PC-9 (cell line): Measurements from ENCODE around the gene SMOC2. TPM values are rescaled to one million over a fixed set of nuclear protein-coding genes. Genes with fewer than 3 reads are reported as not detected.

ENCODE experiments used
- BruUV-seq: library from RNA; stranded (reverse); fragments of 400-500 nt; replicated peaks from 2 replicates; lab custom pipeline; 2021; lab: Mats Ljungman, UMichigan
- CTCF ChIA-PET: fragments of 300-600 bp; sonication (Branson Sonifier 250); formaldehyde crosslinking; loops from one replicate; lab custom pipeline; 2022; ENCODE audit warnings: antibody characterized with exemption; lab: Charles Lee
- POLR2A ChIA-PET: fragments of 300-600 bp; sonication (Branson Sonifier 250); formaldehyde crosslinking; loops from one replicate; lab custom pipeline; 2022; ENCODE audit warnings: antibody characterized with exemption; ENCODE audit not compliant: unreplicated experiment; lab: Charles Lee
- DNase-seq, 2 experiments: peaks; one replicate each; pipeline versions ENCODE4 v3.0.0 to v3.0.0-alpha.2; 2015 to 2022; ENCODE audit warnings: mixed read lengths in 1 of 2
- H2AFZ ChIP-seq: fragments of 200-600 bp; sonication (generic); 2 replicates; pipeline ENCODE4 v1.8.1; 2017; ENCODE audit warnings: antibody characterized with exemption
- H3F3A ChIP-seq: fragments of 200-600 bp; sonication (generic); 2 replicates; pipeline ENCODE4 v1.8.1; 2017; ENCODE audit warnings: antibody characterized with exemption, mild to moderate bottlenecking, low read depth; ENCODE audit not compliant: insufficient read depth
- H3K27ac ChIP-seq: fragments of 200-600 bp; sonication (generic); 2 replicates; pipeline ENCODE4 v1.6.1; 2016; ENCODE audit warnings: mixed run types
- H3K27me3 ChIP-seq: fragments of 200-600 bp; sonication (generic); 2 replicates; pipeline ENCODE4 v1.6.1; 2016; ENCODE audit warnings: low read depth, mixed run types; ENCODE audit not compliant: insufficient read depth
- H3K36me3 ChIP-seq: fragments of 200-600 bp; sonication (generic); 2 replicates; pipeline ENCODE4 v1.6.1; 2016; ENCODE audit warnings: low read depth, mixed run types
- H3K4me1 ChIP-seq: fragments of 200-600 bp; sonication (generic); replicated peaks from 2 replicates; pipeline ENCODE4 v1.6.1; 2016; ENCODE audit warnings: mixed run types; ENCODE audit not compliant: insufficient read depth
- H3K4me2 ChIP-seq: fragments of 200-600 bp; sonication (generic); 2 replicates; pipeline ENCODE4 v1.6.1; 2017; ENCODE audit warnings: mixed run types
- H3K4me3 ChIP-seq: fragments of 200-600 bp; sonication (generic); 2 replicates; pipeline ENCODE4 v1.6.1; 2016; ENCODE audit warnings: mixed run types
- H3K79me2 ChIP-seq: fragments of 200-600 bp; sonication (generic); 2 replicates; pipeline ENCODE4 v1.6.1; 2017; ENCODE audit warnings: low read depth, mixed run types
- H3K9me2 ChIP-seq: fragments of 200-600 bp; sonication (generic); 2 replicates; pipeline ENCODE4 v1.8.1; 2017; ENCODE audit warnings: mild to moderate bottlenecking; ENCODE audit not compliant: insufficient read depth
- H3K9me3 ChIP-seq: fragments of 200-600 bp; sonication (generic); 2 replicates; pipeline ENCODE4 v1.8.1; 2016; ENCODE audit warnings: low read depth; ENCODE audit not compliant: insufficient read depth
- H4K20me1 ChIP-seq: fragments of 200-600 bp; sonication (generic); 2 replicates; pipeline ENCODE4 v1.8.1; 2017; ENCODE audit not compliant: insufficient read depth
- EZH2 ChIP-seq: fragments of 200-600 bp; sonication (generic); IDR thresholded peaks from 2 replicates; pipeline ENCODE4 v1.8.0; 2017; ENCODE audit warnings: antibody characterized with exemption, low read depth
- intact Hi-C: fragments of 100-400 bp; cut with micrococcal nuclease; formaldehyde crosslinking; loops from one replicate; pipeline ENCODE4 v1.10.0; 2022; ENCODE audit not compliant: unreplicated experiment
- total RNA-seq: library from RNA; stranded (reverse); gene quantifications from 2 replicates; pipeline ENCODE4 v1.2.3, GENCODE V29; 2021
- TF ChIP-seq, protein P1 (sequence below): fragments of 200-600 bp; sonication (generic); conservative IDR thresholded peaks from 2 replicates; pipeline ENCODE4 v1.6.1; 2017; ENCODE audit warnings: mixed run types, antibody characterized with exemption, mild to moderate bottlenecking, moderate library complexity

Gene SMOC2
- total RNA-seq, 1 experiment from 2014 or later = not detected

DNA sequence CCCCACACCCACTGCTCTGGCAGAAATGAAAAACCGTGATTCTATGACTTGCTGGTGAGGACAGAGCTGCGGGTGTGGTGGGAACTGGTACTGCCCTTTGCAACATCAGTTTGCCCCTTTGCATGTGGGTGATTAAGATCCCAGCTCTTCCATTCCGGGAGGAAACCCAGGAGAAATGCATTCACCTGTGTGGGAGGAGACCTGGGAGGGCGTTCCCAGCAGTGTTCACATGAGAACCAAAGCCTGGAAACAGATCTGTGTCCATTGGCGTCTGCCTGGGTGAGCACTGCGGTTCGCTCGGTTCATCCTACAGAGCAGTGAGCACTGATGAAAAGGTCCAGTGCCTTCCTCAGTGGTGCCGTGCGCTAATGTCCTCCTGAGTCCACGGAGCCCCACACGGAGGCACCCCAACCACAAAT, 89.7 kb downstream of the SMOC2 start:
- H3K4me2 ChIP-seq = no peak overlapping the region
- H4K20me1 ChIP-seq = no peaks in the 10 kb centered on the region
- ChIA-PET POLR2A (no interaction called here), CTCF (no interaction called here)
- DNase-seq = no peak
- H3K27me3 ChIP-seq = peaks cover 65% of the 10 kb centered on the region
- H3K9me2 ChIP-seq = no peaks in the 10 kb centered on the region
- H3K9me3 ChIP-seq = no peaks in the 10 kb centered on the region
- H3K4me3 ChIP-seq = no peak overlapping the region
- H3K36me3 ChIP-seq = no peaks in the 10 kb centered on the region
- no peaks in the 10 kb centered on the region for H3K79me2 ChIP-seq
- BruUV-seq = no TSS peak
- H3F3A ChIP-seq = no peaks in the 10 kb centered on the region
- intact Hi-C loops = no loop called here
- no peak overlapping the region for H2AFZ ChIP-seq
- H3K4me1 ChIP-seq = no peaks in the 10 kb centered on the region
- no peak overlapping the region for H3K27ac ChIP-seq
- TF ChIP-seq, protein P1, sequence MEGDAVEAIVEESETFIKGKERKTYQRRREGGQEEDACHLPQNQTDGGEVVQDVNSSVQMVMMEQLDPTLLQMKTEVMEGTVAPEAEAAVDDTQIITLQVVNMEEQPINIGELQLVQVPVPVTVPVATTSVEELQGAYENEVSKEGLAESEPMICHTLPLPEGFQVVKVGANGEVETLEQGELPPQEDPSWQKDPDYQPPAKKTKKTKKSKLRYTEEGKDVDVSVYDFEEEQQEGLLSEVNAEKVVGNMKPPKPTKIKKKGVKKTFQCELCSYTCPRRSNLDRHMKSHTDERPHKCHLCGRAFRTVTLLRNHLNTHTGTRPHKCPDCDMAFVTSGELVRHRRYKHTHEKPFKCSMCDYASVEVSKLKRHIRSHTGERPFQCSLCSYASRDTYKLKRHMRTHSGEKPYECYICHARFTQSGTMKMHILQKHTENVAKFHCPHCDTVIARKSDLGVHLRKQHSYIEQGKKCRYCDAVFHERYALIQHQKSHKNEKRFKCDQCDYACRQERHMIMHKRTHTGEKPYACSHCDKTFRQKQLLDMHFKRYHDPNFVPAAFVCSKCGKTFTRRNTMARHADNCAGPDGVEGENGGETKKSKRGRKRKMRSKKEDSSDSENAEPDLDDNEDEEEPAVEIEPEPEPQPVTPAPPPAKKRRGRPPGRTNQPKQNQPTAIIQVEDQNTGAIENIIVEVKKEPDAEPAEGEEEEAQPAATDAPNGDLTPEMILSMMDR = no peak
- no peak for TF ChIP-seq EZH2

DNA sequence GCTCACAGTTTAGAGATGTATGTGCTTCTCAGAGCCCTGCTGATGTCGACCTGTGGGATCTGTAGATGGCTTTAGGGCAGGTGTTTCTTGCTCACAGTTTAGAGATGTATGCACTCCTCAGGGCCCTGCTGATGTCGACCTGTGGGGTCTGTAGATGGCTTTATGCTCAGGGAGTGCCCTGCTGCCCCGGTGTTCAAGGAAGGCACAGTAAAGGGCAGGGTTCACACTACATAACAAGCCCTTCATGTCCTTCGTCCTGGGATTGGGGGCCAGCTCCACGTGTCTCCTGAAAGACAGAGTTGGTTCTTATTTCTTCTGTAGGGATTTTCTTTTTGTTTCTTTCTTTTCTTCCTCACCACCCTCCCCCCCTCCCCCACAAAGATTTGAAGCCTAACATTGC, 91.1 kb downstream of the SMOC2 start:
- Histone ChIP-seq H3K4me2 (no peak overlapping the region), H3K27ac (no peak overlapping the region), H3F3A (no peaks in the 10 kb centered on the region), H3K4me3 (no peak overlapping the region), H4K20me1 (no peaks in the 10 kb centered on the region), H3K36me3 (no peaks in the 10 kb centered on the region), H3K9me3 (no peaks in the 10 kb centered on the region), H3K4me1 (no peaks in the 10 kb centered on the region), H3K9me2 (no peaks in the 10 kb centered on the region), H3K79me2 (no peaks in the 10 kb centered on the region), H2AFZ (no peak overlapping the region), H3K27me3 (peaks cover 60% of the 10 kb centered on the region)
- POLR2A ChIA-PET = no interaction called here
- no peak for DNase-seq
- CTCF ChIA-PET = no interaction called here
- intact Hi-C loops = no loop called here
- no TSS peak for BruUV-seq
- no peak for TF ChIP-seq EZH2
- TF ChIP-seq, protein P1 = no peak

DNA sequence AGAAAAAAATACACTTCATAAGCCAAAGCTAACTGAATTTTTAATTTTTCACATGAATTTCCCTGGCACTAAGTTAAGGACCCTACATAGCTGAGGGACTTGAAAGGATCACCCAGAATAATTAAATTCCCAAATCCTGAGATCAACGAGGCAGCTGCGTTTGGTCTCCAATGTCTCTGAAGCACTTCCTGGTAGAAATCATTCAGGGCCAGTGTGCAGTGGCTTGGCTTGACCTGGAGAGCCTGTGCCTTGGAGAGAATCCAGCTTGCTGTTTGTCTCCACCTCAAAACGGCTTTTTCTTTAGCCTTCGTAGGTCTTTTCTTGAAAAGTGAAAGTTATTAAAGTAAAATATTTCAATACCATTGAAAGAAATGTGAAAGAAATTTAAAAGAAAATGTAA, 92.4 kb downstream of the SMOC2 start:
- no peak for DNase-seq
- Histone ChIP-seq H2AFZ (no peak overlapping the region), H3K36me3 (no peaks in the 10 kb centered on the region), H3K9me3 (no peaks in the 10 kb centered on the region), H3K4me1 (no peaks in the 10 kb centered on the region), H3K27ac (no peak overlapping the region), H3K79me2 (no peaks in the 10 kb centered on the region), H4K20me1 (no peaks in the 10 kb centered on the region), H3F3A (no peaks in the 10 kb centered on the region), H3K9me2 (no peaks in the 10 kb centered on the region), H3K4me3 (no peak overlapping the region), H3K27me3 (peaks cover 54% of the 10 kb centered on the region), H3K4me2 (no peak overlapping the region)
- ChIA-PET CTCF (no interaction called here), POLR2A (no interaction called here)
- intact Hi-C loops = no loop called here
- no peak for TF ChIP-seq EZH2
- TF ChIP-seq, protein P1 = no peak
- no TSS peak for BruUV-seq
